Measurements from ENCODE around the gene CDC42EP4. TPM values are rescaled to one million over a fixed set of nuclear protein-coding genes. Genes with fewer than 3 reads are reported as not detected.

CDC42EP4 gene
- total and polyA plus RNA-seq, 2 experiments from 2014 or later, result 4.4 to 19.9 TPM

GRCh38 chr17:73268582-73269328 is 43.0 kb downstream of the CDC42EP4 start (continued):
- no peak for TF ChIP-seq ZNF462 (CRISPR knock-in tag; IDR thresholded peaks at IDR 0.05)
- TF ChIP-seq STAT1 (IDR thresholded peaks at IDR 0.05; ENCODE audit: unreplicated experiment), result no peak
- TF ChIP-seq REST (IDR thresholded peaks at IDR 0.05; ENCODE audit: unreplicated experiment), result no peak
- no peak for TF ChIP-seq CREB1 (CRISPR knock-in tag; IDR thresholded peaks at IDR 0.05; ENCODE audit: low read depth)
- no peak for TF ChIP-seq POLR2AphosphoS5 (IDR thresholded peaks at IDR 0.05; ENCODE audit: low read depth)
- no peak for TF ChIP-seq CTCF (conservative IDR thresholded peaks at IDR 0.05; ENCODE audit: low read depth in 2 of 2)
- no peak for TF ChIP-seq ZNF114 (CRISPR knock-in tag; IDR thresholded peaks at IDR 0.05)
- TF ChIP-seq EZH2phosphoT487 (IDR thresholded peaks at IDR 0.05; ENCODE audit: unreplicated experiment), result no peak
- no peak for TF ChIP-seq JUNB (IDR thresholded peaks at IDR 0.05; ENCODE audit: unreplicated experiment)
- TF ChIP-seq ETS1 (IDR thresholded peaks at IDR 0.05), result no peak
